K562 (cell line): Measurements from ENCODE around the gene MXRA7. TPM values are rescaled to one million over a fixed set of nuclear protein-coding genes. Genes with fewer than 3 reads are reported as not detected.

Experiments used
- CBX8 ChIP-seq: fragments of 200-600 bp; sonication (generic); IDR thresholded peaks from 2 replicates; pipeline ENCODE4 v1.6.1; 2012; ENCODE audit warnings: borderline replicate concordance, mixed run types, low read depth, mild to moderate bottlenecking, moderate library complexity, mixed read lengths, low read length, control low read depth, inconsistent platforms; ENCODE audit not compliant: poor library complexity, severe bottlenecking; ENCODE audit errors: extremely low read depth
- EHMT2 ChIP-seq: fragments of 450-650 bp; IDR thresholded peaks from 2 replicates; pipeline ENCODE4 v1.6.1; 2018; ENCODE audit warnings: antibody characterized with exemption
- GATAD2B ChIP-seq: fragments of 450-650 bp; IDR thresholded peaks from 2 replicates; pipeline ENCODE4 v1.6.1; 2017; ENCODE audit warnings: mild to moderate bottlenecking, borderline replicate concordance
- HIVEP1 ChIP-seq: fragments of 250-450 bp; sonication (Bioruptor Pico); IDR thresholded peaks from 2 replicates; pipeline ENCODE4 v1.4.0; 2020; ENCODE audit warnings: mild to moderate bottlenecking
- NCOA4 ChIP-seq: fragments of 450-650 bp; IDR thresholded peaks from 2 replicates; pipeline ENCODE4 v1.6.1; 2018; ENCODE audit warnings: mild to moderate bottlenecking; ENCODE audit not compliant: partially characterized antibody
- PYGO2 ChIP-seq: fragments of 450-650 bp; IDR thresholded peaks from 2 replicates; pipeline ENCODE4 v1.6.1; 2016; ENCODE audit warnings: mild to moderate bottlenecking, missing genetic modification characterization, moderate library complexity, missing compliant biosample characterization
- TEAD1 ChIP-seq, 2 experiments: fragments of 450-650 bp in 1 of 2; sonication (generic) in 1 of 2; formaldehyde crosslinking; IDR thresholded peaks; 2 replicates each; pipeline versions ENCODE4 v1.4.0 to v1.8.0; 2020 to 2022; ENCODE audit warnings: mild to moderate bottlenecking in 2 of 2, missing genetic modification reagents in 1 of 2
- ZNF41 ChIP-seq: fragments of 250-450 bp; sonication (Bioruptor Pico); conservative IDR thresholded peaks from 2 replicates; pipeline ENCODE4 v1.4.0; 2020; ENCODE audit warnings: mild to moderate bottlenecking
- polyA plus RNA-seq, 8 experiments: library from polyadenylated mRNA; depleted of rRNA in 4 of 8; stranded (reverse) in 5 of 8; unstranded in 3 of 8; fragments of >200 nt; fragmentation: Nextera tagmentation in 2 of 8; fragmentation: Illumina TruSeq in 1 of 8; extraction: Ambion mirVana in 2 of 8; extraction: Trizol in 1 of 8; gene quantifications; 2 replicates each; pipeline versions ENCODE4 v1.2.1 to v1.2.3, GENCODE V29; 2011 to 2014; ENCODE audit warnings: inconsistent platforms in 1 of 8, missing spikeins in 1 of 8
- total RNA-seq, 7 experiments: library from RNA; depleted of rRNA in 6 of 7; stranded (reverse); fragments of >200 nt in 6 of 7; fragmentation: Illumina TruSeq in 2 of 7; extraction: Trizol in 2 of 7; gene quantifications; 2 replicates each; pipeline versions ENCODE4 v1.2.1 to v1.2.3, GENCODE V29; 2011 to 2021; ENCODE audit warnings: low replicate concordance in 1 of 7
- TF ChIP-seq, protein P1 (sequence below): fragments of 250-450 bp; sonication (Bioruptor Pico); IDR thresholded peaks from 2 replicates; pipeline ENCODE4 v1.8.0; 2021; ENCODE audit warnings: moderate library complexity, mild to moderate bottlenecking, inconsistent platforms
- TF ChIP-seq, protein P2 (sequence below), 2 experiments: fragments of 450-650 bp in 1 of 2; sonication (generic) in 1 of 2; formaldehyde crosslinking in 1 of 2; IDR thresholded peaks; 2 replicates each; pipeline versions ENCODE4 v1.7.1 to v1.9.0; 2016 to 2022; ENCODE audit warnings: inconsistent platforms in 1 of 2, mild to moderate bottlenecking in 1 of 2, missing genetic modification reagents in 1 of 2
- TF ChIP-seq, protein P3 (sequence below): fragments of 250-450 bp; sonication (Bioruptor Pico); IDR thresholded peaks from 2 replicates; pipeline ENCODE4 v1.8.0; 2022; ENCODE audit warnings: inconsistent platforms
- TF ChIP-seq, protein P4 (sequence below): fragments of 450-650 bp; IDR thresholded peaks from 2 replicates; pipeline ENCODE4 v1.6.1; 2016; ENCODE audit warnings: low read depth, mild to moderate bottlenecking, moderate library complexity
- TF ChIP-seq, protein P5 (sequence below): sonication (generic); formaldehyde crosslinking; IDR thresholded peaks from 2 replicates; pipeline ENCODE4 v1.8.0; 2022; ENCODE audit warnings: mild to moderate bottlenecking, missing genetic modification reagents

The MXRA7 gene
- total and polyA plus RNA-seq, 9 of the 15 experiments (the other 6 are each of a cell fraction or from before 2014, with no cell fraction given): 2.6 to 38.4 (median 14.3) TPM

DNA sequence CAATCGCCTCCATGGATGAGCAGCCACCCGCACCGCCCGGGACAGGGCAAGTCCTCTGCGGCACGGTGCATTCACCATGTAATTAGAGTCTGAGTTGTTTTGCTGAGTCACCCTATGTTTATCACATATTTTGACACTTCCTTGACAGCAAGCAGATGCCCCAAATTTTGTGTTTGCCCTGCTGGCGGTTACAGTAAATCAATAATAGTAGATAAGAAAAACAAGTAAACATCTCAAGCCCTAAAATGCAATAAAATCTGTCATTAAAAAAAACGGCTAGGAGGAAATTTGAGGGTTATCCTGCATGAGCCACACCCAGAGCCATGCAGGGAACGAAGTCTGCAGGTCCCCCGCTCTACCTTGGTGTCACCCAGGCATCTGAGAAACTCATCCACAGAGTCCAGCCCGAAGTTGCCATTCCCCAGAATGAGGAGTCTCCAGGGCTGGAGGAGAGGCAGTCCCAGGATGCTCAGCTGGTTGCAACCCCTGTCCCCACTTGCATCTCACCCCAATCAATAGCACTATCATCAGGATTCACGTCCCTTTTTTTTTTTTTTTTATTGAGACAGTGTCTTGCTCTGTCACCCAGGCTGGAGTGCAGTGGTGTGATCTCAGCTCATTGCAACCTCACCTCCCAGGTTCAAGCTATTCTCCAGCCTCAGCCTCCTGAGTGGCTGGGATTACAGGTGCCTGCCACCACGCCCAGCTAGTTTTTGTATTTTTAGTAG is 50.7 kb downstream of the MXRA7 start (continued):
- TF ChIP-seq, protein P1, sequence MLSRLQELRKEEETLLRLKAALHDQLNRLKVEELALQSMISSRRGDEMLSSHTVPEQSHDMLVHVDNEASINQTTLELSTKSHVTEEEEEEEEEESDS: no peak
- TF ChIP-seq, protein P2, sequence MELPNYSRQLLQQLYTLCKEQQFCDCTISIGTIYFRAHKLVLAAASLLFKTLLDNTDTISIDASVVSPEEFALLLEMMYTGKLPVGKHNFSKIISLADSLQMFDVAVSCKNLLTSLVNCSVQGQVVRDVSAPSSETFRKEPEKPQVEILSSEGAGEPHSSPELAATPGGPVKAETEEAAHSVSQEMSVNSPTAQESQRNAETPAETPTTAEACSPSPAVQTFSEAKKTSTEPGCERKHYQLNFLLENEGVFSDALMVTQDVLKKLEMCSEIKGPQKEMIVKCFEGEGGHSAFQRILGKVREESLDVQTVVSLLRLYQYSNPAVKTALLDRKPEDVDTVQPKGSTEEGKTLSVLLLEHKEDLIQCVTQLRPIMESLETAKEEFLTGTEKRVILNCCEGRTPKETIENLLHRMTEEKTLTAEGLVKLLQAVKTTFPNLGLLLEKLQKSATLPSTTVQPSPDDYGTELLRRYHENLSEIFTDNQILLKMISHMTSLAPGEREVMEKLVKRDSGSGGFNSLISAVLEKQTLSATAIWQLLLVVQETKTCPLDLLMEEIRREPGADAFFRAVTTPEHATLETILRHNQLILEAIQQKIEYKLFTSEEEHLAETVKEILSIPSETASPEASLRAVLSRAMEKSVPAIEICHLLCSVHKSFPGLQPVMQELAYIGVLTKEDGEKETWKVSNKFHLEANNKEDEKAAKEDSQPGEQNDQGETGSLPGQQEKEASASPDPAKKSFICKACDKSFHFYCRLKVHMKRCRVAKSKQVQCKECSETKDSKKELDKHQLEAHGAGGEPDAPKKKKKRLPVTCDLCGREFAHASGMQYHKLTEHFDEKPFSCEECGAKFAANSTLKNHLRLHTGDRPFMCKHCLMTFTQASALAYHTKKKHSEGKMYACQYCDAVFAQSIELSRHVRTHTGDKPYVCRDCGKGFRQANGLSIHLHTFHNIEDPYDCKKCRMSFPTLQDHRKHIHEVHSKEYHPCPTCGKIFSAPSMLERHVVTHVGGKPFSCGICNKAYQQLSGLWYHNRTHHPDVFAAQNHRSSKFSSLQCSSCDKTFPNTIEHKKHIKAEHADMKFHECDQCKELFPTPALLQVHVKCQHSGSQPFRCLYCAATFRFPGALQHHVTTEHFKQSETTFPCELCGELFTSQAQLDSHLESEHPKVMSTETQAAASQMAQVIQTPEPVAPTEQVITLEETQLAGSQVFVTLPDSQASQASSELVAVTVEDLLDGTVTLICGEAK (IDR thresholded peaks at IDR 0.05): peak; percentile 83
- TF ChIP-seq, protein P2 (CRISPR knock-in tag; IDR thresholded peaks at IDR 0.05): peak; percentile 73
- TF ChIP-seq ZNF41 (CRISPR knock-in tag) (no peak), PYGO2 (tag) (no peak; the same call in none of the 2 replicates), GATAD2B (peak; percentile 49; the same call in 1 of the 2 replicates), CBX8 (no peak), HIVEP1 (CRISPR knock-in tag) (no peak), NCOA4 (no peak), EHMT2 (no peak), TEAD1 (CRISPR knock-in tag; IDR thresholded peaks at IDR 0.05) (peak in 1 of 2 experiments; percentile 63; a peak in 1 of 4 replicates)
- TF ChIP-seq, protein P3, sequence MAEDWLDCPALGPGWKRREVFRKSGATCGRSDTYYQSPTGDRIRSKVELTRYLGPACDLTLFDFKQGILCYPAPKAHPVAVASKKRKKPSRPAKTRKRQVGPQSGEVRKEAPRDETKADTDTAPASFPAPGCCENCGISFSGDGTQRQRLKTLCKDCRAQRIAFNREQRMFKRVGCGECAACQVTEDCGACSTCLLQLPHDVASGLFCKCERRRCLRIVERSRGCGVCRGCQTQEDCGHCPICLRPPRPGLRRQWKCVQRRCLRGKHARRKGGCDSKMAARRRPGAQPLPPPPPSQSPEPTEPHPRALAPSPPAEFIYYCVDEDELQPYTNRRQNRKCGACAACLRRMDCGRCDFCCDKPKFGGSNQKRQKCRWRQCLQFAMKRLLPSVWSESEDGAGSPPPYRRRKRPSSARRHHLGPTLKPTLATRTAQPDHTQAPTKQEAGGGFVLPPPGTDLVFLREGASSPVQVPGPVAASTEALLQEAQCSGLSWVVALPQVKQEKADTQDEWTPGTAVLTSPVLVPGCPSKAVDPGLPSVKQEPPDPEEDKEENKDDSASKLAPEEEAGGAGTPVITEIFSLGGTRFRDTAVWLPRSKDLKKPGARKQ (CRISPR knock-in tag): no peak
- TF ChIP-seq, protein P4, sequence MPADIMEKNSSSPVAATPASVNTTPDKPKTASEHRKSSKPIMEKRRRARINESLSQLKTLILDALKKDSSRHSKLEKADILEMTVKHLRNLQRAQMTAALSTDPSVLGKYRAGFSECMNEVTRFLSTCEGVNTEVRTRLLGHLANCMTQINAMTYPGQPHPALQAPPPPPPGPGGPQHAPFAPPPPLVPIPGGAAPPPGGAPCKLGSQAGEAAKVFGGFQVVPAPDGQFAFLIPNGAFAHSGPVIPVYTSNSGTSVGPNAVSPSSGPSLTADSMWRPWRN: peak; percentile 70; the same call in 1 of the 2 replicates
- TF ChIP-seq, protein P5, sequence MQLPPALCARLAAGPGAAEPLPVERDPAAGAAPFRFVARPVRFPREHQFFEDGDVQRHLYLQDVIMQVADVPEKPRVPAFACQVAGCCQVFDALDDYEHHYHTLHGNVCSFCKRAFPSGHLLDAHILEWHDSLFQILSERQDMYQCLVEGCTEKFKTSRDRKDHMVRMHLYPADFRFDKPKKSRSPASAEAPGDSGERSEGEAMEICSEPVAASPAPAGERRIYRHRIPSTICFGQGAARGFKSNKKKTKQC (CRISPR knock-in tag): no peak
